HepG2 (cell line): ENCODE results near the gene PPDPF. TPM values are rescaled to one million over a fixed set of nuclear protein-coding genes. Genes with fewer than 3 reads are reported as not detected.

ENCODE experiments used
- ATAC-seq: fragments of 200-7000 bp; cut with Tn5 transposase; 3 replicates; pipeline ENCODE4 v1.9.1; 2020; ENCODE audit warnings: mild to moderate bottlenecking, moderate library complexity
- BruUV-seq: library from RNA; stranded (reverse); fragments of 400-500 nt; replicated peaks from 2 replicates; lab custom pipeline; 2021; lab: Mats Ljungman, UMichigan
- CTCF ChIA-PET: fragments of 300-600 bp; formaldehyde crosslinking; extraction: SDS; loops from one replicate; lab custom pipeline; 2021; ENCODE audit warnings: low total read pairs, inconsistent platforms, low intra/inter-chr PET ratio; lab: Yijun Ruan, JAX
- POLR2A ChIA-PET: fragments of 350-600 bp; sonication (Branson Sonifier 250); formaldehyde crosslinking; loops from one replicate; lab custom pipeline; 2020; ENCODE audit warnings: antibody characterized with exemption, inconsistent platforms; lab: Yijun Ruan, JAX
- DNase-seq: peaks from one replicate; pipeline ENCODE4 v3.0.0-alpha.2; 2015; ENCODE audit warnings: low spot score
- FAIRE-seq: peaks from 3 replicates; lab custom pipeline; 2011; peaks lifted over from hg19 to GRCh38; lab: Jason Lieb, UNC
- H2AFZ ChIP-seq: one replicate; pipeline ENCODE4 v1.6.1; 2011; ENCODE audit warnings: low read length, inconsistent platforms
- H3K27ac ChIP-seq: fragments of 300-600 bp; 3 replicates; pipeline ENCODE4 v1.8.0; 2011; ENCODE audit warnings: mixed run types, mild to moderate bottlenecking, mixed read lengths, low read length, inconsistent platforms; ENCODE audit not compliant: insufficient read depth; ENCODE audit errors: extremely low read length
- H3K27me3 ChIP-seq, 2 experiments: fragments of 200-600 bp in 1 of 2; 2 replicates in 1 of 2; 3 replicates in 1 of 2; pipeline versions ENCODE4 v1.6.0 to v1.8.0; 2011; ENCODE audit warnings: low read length in 2 of 2, mild to moderate bottlenecking in 2 of 2, moderate library complexity in 2 of 2, inconsistent platforms in 1 of 2; ENCODE audit not compliant: insufficient read depth in 2 of 2, control insufficient read depth in 1 of 2
- H3K36me3 ChIP-seq, 2 experiments: fragments of 200-600 bp in 1 of 2; replicated peaks in 1 of 2; 2 replicates in 1 of 2; 3 replicates in 1 of 2; pipeline versions ENCODE4 v1.5.1 to v1.8.0; 2011; ENCODE audit warnings: low read length in 2 of 2, inconsistent platforms in 1 of 2; ENCODE audit not compliant: insufficient read depth in 2 of 2, control insufficient read depth in 1 of 2
- H3K4me1 ChIP-seq: 2 replicates; pipeline ENCODE4 v1.5.1; 2012; ENCODE audit warnings: low read length, inconsistent platforms; ENCODE audit not compliant: insufficient read depth
- H3K4me2 ChIP-seq: 2 replicates; pipeline ENCODE4 v1.6.0; 2011; ENCODE audit warnings: low read depth, low read length, inconsistent platforms
- H3K4me3 ChIP-seq, 3 experiments: fragments of 200-600 bp in 1 of 3; sonication (generic), shearing (Covaris generic) in 1 of 3; replicated peaks in 1 of 3; 2 replicates each; pipeline ENCODE4 v1.5.1; 2011 to 2016; ENCODE audit warnings: low read length in 3 of 3, inconsistent platforms in 2 of 3, low read depth in 2 of 3, mild to moderate bottlenecking in 2 of 3, control low read depth in 1 of 3, mixed read lengths in 1 of 3; ENCODE audit not compliant: insufficient read depth in 1 of 3
- H3K79me2 ChIP-seq: one replicate; pipeline ENCODE4 v1.6.1; 2011; ENCODE audit warnings: low read length, inconsistent platforms; ENCODE audit not compliant: insufficient read depth
- H3K9ac ChIP-seq: 2 replicates; pipeline ENCODE4 v1.6.0; 2011; ENCODE audit warnings: mild to moderate bottlenecking, low read depth, low read length, inconsistent platforms; ENCODE audit not compliant: insufficient read depth
- H3K9me3 ChIP-seq: 2 replicates; pipeline ENCODE4 v1.5.1; 2012; ENCODE audit warnings: mild to moderate bottlenecking, low read length
- H4K20me1 ChIP-seq: 2 replicates; pipeline ENCODE4 v1.6.0; 2011; ENCODE audit warnings: inconsistent platforms, mild to moderate bottlenecking, low read length, moderate library complexity; ENCODE audit not compliant: insufficient read depth
- AGO1 ChIP-seq: fragments of 200-400 bp; formaldehyde crosslinking; IDR thresholded peaks from 2 replicates; pipeline ENCODE4 v1.6.1; 2017; ENCODE audit warnings: mild to moderate bottlenecking, low read depth, low read length, moderate library complexity; ENCODE audit not compliant: poor library complexity, severe bottlenecking
- CHCHD3 ChIP-seq: sonication (generic); formaldehyde crosslinking; IDR thresholded peaks from 2 replicates; pipeline ENCODE4 v1.8.0; 2022; ENCODE audit warnings: mild to moderate bottlenecking, missing genetic modification reagents, moderate library complexity
- HDAC1 ChIP-seq: sonication (generic); formaldehyde crosslinking; IDR thresholded peaks from 2 replicates; pipeline ENCODE4 v1.5.1; 2020; ENCODE audit warnings: mild to moderate bottlenecking, missing genetic modification reagents
- HNRNPL ChIP-seq: fragments of 200-400 bp; formaldehyde crosslinking; IDR thresholded peaks from 2 replicates; pipeline ENCODE4 v1.6.1; 2017; ENCODE audit warnings: mild to moderate bottlenecking, low read depth, low read length
- NONO ChIP-seq, 2 experiments: fragments of 450-650 bp in 1 of 2; sonication (generic) in 1 of 2; formaldehyde crosslinking in 1 of 2; IDR thresholded peaks in 1 of 2; conservative IDR thresholded peaks in 1 of 2; 2 replicates each; pipeline versions ENCODE4 v1.6.1 to v1.8.0; 2017 to 2022; ENCODE audit warnings: mild to moderate bottlenecking in 1 of 2, missing genetic modification reagents in 1 of 2, moderate library complexity in 1 of 2
- PCBP1 ChIP-seq: fragments of 200-400 bp; formaldehyde crosslinking; IDR thresholded peaks from 2 replicates; pipeline ENCODE4 v1.6.1; 2017; ENCODE audit warnings: mild to moderate bottlenecking, low read depth, low read length, borderline replicate concordance
- U2AF2 ChIP-seq: fragments of 200-400 bp; formaldehyde crosslinking; IDR thresholded peaks from 2 replicates; pipeline ENCODE4 v1.6.1; 2017; ENCODE audit warnings: low read depth, mild to moderate bottlenecking, low read length
- ZC3H13 ChIP-seq: sonication (generic); formaldehyde crosslinking; IDR thresholded peaks from 2 replicates; pipeline ENCODE4 v1.8.1; 2023; ENCODE audit warnings: mild to moderate bottlenecking, missing genetic modification reagents, moderate library complexity
- ZNF841 ChIP-seq: sonication (generic); formaldehyde crosslinking; IDR thresholded peaks from 2 replicates; pipeline ENCODE4 v1.8.1; 2023; ENCODE audit warnings: missing genetic modification reagents, borderline replicate concordance
- ZSCAN29 ChIP-seq: sonication (generic); formaldehyde crosslinking; conservative IDR thresholded peaks from 2 replicates; pipeline ENCODE4 v1.4.0; 2020; ENCODE audit warnings: mild to moderate bottlenecking, missing genetic modification reagents
- WGBS: methylation state at CpG from one replicate; pipeline ENCODE4 v1.1.6; 2017; ENCODE audit warnings: low lambda C conversion rate; 5-methylcytosine and 5-hydroxymethylcytosine counted together
- in situ Hi-C: cut with HindIII; loops from 2 replicates; pipeline ENCODE4 v1.10.0; 2017; ENCODE audit warnings: low pct_unique_long_range_greater_than_20kb; ENCODE audit not compliant: extremely low pct_ligation_motif_present
- intact Hi-C: fragments of 100-400 bp; cut with micrococcal nuclease; formaldehyde crosslinking; loops from one replicate; pipeline ENCODE4 v1.10.0; 2022; ENCODE audit not compliant: unreplicated experiment
- polyA plus RNA-seq, 8 experiments: library from polyadenylated mRNA; depleted of rRNA in 3 of 8; stranded (reverse) in 7 of 8; unstranded in 1 of 8; fragments of >200 nt; fragmentation: Illumina TruSeq in 4 of 8; extraction: Trizol in 4 of 8; gene quantifications; 2 replicates each; pipeline versions ENCODE4 v1.2.1 to v1.2.3, GENCODE V29; 2011 to 2016; ENCODE audit warnings: low read depth in 4 of 8, missing spikeins in 1 of 8, mixed read lengths in 1 of 8; ENCODE audit not compliant: insufficient read depth in 1 of 8
- total RNA-seq, 5 experiments: library from RNA; depleted of rRNA; stranded (reverse); fragments of >200 nt; fragmentation: Illumina TruSeq; extraction: Trizol; gene quantifications; 2 replicates each; pipeline ENCODE4 v1.2.3, GENCODE V29; 2016; ENCODE audit warnings: low read depth in 1 of 5
- TF ChIP-seq, protein P1 (sequence below): sonication (generic); formaldehyde crosslinking; IDR thresholded peaks from 2 replicates; pipeline ENCODE4 v1.5.0; 2020; ENCODE audit warnings: missing genetic modification reagents, mild to moderate bottlenecking, borderline replicate concordance
- TF ChIP-seq, protein P2 (sequence below): sonication (generic); formaldehyde crosslinking; IDR thresholded peaks from 2 replicates; pipeline ENCODE4 v1.4.0; 2020; ENCODE audit warnings: mild to moderate bottlenecking, low read depth, missing genetic modification reagents
- TF ChIP-seq, protein P3 (sequence below): sonication (generic); formaldehyde crosslinking; IDR thresholded peaks from 2 replicates; pipeline ENCODE4 v1.4.0; 2020; ENCODE audit warnings: missing genetic modification reagents, borderline replicate concordance
- TF ChIP-seq, protein P4 (sequence below): sonication (generic); formaldehyde crosslinking; IDR thresholded peaks from 2 replicates; pipeline ENCODE4 v1.5.1; 2020; ENCODE audit warnings: mild to moderate bottlenecking, moderate library complexity, missing genetic modification reagents

The PPDPF gene
- total and polyA plus RNA-seq, 2 of the 13 experiments (the other 11 are each of a cell fraction or from before 2014, with no cell fraction given): 1.8 to 7.0 TPM

DNA sequence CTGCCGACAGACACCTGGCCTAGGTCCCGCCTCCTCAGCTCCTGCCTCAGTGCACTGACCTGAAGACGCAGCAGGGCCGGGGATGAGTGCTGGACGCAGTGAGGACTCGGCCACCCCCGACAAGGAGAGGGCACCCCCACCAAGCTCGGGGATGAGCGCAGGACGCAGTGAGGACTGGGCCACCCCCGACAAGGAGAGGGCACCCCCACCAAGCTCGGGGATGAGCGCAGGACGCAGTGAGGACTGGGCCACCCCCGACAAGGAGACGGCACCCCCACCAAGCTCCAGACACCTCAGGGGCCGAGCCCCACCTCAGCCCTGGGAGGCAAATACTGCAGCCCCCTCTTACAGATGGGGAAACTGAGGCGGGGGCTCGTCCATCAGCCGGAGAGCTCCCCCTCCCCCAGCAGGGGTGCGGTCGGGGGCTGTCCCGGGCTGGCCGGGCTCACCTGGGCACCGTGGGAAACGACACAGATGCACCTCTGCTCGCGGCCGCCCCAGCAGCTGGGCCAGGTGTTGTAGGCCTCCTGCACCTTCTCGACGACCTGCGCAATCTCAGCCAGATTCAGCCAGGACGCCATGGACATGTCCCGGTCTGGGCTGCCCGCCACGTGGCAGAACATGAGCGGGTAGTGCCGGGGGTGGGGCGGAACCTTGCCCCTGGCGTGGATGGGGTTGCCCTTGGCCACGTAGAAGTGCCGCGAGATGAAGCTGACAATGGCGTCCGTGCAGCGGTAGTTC, 46.0 kb downstream of the PPDPF start:
- H4K20me1 ChIP-seq: peaks cover 2% of the 10 kb centered on the region; the same call in 1 of the 2 replicates
- no peak overlapping the region for H3K27ac ChIP-seq
- H3K4me1 ChIP-seq: no peaks in the 10 kb centered on the region
- no peaks in the 10 kb centered on the region for H3K79me2 ChIP-seq
- no peak overlapping the region for H3K4me2 ChIP-seq
- TF ChIP-seq U2AF2 (no peak), HDAC1 (no peak), ZSCAN29 (no peak), PCBP1 (0 out of 2 replicates have a peak, but pooled peaks have one; percentile 10), AGO1 (peak; percentile 17), ZNF841 (CRISPR knock-in tag) (no peak), HNRNPL (no peak), NONO (IDR thresholded peaks at IDR 0.05) (no peak), NONO (CRISPR knock-in tag; conservative IDR thresholded peaks at IDR 0.05) (0 out of 2 replicates have a peak, but pooled peaks have one; percentile 6), ZC3H13 (CRISPR knock-in tag) (0 out of 2 replicates have a peak, but pooled peaks have one; percentile 28), CHCHD3 (CRISPR knock-in tag) (no peak)
- TF ChIP-seq, protein P1, sequence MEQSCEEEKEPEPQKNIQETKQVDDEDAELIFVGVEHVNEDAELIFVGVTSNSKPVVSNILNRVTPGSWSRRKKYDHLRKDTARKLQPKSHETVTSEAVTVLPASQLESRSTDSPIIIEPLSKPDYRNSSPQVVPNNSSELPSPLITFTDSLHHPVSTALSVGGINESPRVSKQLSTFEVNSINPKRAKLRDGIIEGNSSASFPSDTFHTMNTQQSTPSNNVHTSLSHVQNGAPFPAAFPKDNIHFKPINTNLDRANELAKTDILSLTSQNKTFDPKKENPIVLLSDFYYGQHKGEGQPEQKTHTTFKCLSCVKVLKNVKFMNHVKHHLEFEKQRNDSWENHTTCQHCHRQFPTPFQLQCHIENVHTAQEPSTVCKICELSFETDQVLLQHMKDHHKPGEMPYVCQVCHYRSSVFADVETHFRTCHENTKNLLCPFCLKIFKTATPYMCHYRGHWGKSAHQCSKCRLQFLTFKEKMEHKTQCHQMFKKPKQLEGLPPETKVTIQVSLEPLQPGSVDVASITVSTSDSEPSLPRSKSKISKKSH (CRISPR knock-in tag): no peak
- TF ChIP-seq, protein P2, sequence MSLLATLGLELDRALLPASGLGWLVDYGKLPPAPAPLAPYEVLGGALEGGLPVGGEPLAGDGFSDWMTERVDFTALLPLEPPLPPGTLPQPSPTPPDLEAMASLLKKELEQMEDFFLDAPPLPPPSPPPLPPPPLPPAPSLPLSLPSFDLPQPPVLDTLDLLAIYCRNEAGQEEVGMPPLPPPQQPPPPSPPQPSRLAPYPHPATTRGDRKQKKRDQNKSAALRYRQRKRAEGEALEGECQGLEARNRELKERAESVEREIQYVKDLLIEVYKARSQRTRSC (CRISPR knock-in tag): no peak
- TF ChIP-seq, protein P3, sequence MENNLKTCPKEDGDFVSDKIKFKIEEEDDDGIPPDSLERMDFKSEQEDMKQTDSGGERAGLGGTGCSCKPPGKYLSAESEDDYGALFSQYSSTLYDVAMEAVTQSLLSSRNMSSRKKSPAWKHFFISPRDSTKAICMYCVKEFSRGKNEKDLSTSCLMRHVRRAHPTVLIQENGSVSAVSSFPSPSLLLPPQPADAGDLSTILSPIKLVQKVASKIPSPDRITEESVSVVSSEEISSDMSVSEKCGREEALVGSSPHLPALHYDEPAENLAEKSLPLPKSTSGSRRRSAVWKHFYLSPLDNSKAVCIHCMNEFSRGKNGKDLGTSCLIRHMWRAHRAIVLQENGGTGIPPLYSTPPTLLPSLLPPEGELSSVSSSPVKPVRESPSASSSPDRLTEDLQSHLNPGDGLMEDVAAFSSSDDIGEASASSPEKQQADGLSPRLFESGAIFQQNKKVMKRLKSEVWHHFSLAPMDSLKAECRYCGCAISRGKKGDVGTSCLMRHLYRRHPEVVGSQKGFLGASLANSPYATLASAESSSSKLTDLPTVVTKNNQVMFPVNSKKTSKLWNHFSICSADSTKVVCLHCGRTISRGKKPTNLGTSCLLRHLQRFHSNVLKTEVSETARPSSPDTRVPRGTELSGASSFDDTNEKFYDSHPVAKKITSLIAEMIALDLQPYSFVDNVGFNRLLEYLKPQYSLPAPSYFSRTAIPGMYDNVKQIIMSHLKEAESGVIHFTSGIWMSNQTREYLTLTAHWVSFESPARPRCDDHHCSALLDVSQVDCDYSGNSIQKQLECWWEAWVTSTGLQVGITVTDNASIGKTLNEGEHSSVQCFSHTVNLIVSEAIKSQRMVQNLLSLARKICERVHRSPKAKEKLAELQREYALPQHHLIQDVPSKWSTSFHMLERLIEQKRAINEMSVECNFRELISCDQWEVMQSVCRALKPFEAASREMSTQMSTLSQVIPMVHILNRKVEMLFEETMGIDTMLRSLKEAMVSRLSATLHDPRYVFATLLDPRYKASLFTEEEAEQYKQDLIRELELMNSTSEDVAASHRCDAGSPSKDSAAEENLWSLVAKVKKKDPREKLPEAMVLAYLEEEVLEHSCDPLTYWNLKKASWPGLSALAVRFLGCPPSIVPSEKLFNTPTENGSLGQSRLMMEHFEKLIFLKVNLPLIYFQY (CRISPR knock-in tag): no peak
- TF ChIP-seq, protein P4, sequence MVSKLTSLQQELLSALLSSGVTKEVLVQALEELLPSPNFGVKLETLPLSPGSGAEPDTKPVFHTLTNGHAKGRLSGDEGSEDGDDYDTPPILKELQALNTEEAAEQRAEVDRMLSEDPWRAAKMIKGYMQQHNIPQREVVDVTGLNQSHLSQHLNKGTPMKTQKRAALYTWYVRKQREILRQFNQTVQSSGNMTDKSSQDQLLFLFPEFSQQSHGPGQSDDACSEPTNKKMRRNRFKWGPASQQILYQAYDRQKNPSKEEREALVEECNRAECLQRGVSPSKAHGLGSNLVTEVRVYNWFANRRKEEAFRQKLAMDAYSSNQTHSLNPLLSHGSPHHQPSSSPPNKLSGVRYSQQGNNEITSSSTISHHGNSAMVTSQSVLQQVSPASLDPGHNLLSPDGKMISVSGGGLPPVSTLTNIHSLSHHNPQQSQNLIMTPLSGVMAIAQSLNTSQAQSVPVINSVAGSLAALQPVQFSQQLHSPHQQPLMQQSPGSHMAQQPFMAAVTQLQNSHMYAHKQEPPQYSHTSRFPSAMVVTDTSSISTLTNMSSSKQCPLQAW (CRISPR knock-in tag): no peak
- no peaks in the 10 kb centered on the region for H3K9me3 ChIP-seq
- H3K9ac ChIP-seq: no peak overlapping the region
- no peak for FAIRE-seq
- ChIA-PET CTCF (no interaction called here), POLR2A (no interaction called here)
- BruUV-seq: no TSS peak
- no peaks in the 10 kb centered on the region for H3K36me3 ChIP-seq
- 83% methylated on average over 39 of the region's 46 CpGs for WGBS
- no peaks in the 10 kb centered on the region for H3K27me3 ChIP-seq
- H2AFZ ChIP-seq: no peak overlapping the region
- intact Hi-C loops: no loop called here
- no peak overlapping the region for H3K4me3 ChIP-seq
- in situ Hi-C loops: no loop called here
- no peak for ATAC-seq
- no peak for DNase-seq
